HG03521 (cell line): ENCODE measurements around the gene MB21D2.
"Not testable (repeated sequence)": the region's sequence is repeated elsewhere in the genome, so short reads cannot be mapped to it uniquely, and the experiment has no call there.

Experiments
- ATAC-seq: cut with Tn5 transposase; IDR thresholded peaks from one replicate; pipeline ENCODE4 v1.9.1; 2021; ENCODE audit warnings: mild to moderate bottlenecking, moderate library complexity; ENCODE audit not compliant: unreplicated experiment

MB21D2 gene

GRCh38 chr3:192812743-192813383 is 104.8 kb downstream of the MB21D2 start:
- no peak for ATAC-seq

- no peak for ATAC-seq
Observed at GRCh38 chr3:192805711-192806110, 111.9 kb downstream of the MB21D2 start.

- ATAC-seq = no peak
Observed at GRCh38 chr3:192804502-192804901, 113.2 kb downstream of the MB21D2 start.

- ATAC-seq = peak; percentile 45
Observed at GRCh38 chr3:192802957-192803899, 114.4 kb downstream of the MB21D2 start.

- no peak for ATAC-seq
Observed at GRCh38 chr3:192801985-192802384, 115.7 kb downstream of the MB21D2 start.

GRCh38 chr3:192799721-192800120 is 117.9 kb downstream of the MB21D2 start:
- no peak for ATAC-seq

- no peak for ATAC-seq
Observed at GRCh38 chr3:192795021-192795420, 122.6 kb downstream of the MB21D2 start.

GRCh38 chr3:192794216-192794615 is 123.4 kb downstream of the MB21D2 start:
- no peak for ATAC-seq

- ATAC-seq = not testable (repeated sequence)
Observed at GRCh38 chr3:192788816-192789515, 128.7 kb downstream of the MB21D2 start.

GRCh38 chr3:192778508-192778907 is 139.1 kb downstream of the MB21D2 start:
- ATAC-seq = no peak

GRCh38 chr3:192774341-192774740 is 143.3 kb downstream of the MB21D2 start:
- ATAC-seq = not testable (repeated sequence)

GRCh38 chr3:192772240-192772894 is 145.3 kb downstream of the MB21D2 start:
- no peak for ATAC-seq

- ATAC-seq = no peak
Observed at GRCh38 chr3:192758654-192759053, 159.0 kb downstream of the MB21D2 start.

GRCh38 chr3:192751148-192751547 is 166.5 kb downstream of the MB21D2 start:
- ATAC-seq = no peak

- ATAC-seq = no peak
Observed at GRCh38 chr3:192750201-192750600, 167.5 kb downstream of the MB21D2 start.

- ATAC-seq = no peak
Observed at GRCh38 chr3:192747746-192748145, 169.9 kb downstream of the MB21D2 start.

- ATAC-seq = no peak
Observed at GRCh38 chr3:192747145-192747544, 170.5 kb downstream of the MB21D2 start.
